ENCODE data around the gene F10.

F10 gene

DNA sequence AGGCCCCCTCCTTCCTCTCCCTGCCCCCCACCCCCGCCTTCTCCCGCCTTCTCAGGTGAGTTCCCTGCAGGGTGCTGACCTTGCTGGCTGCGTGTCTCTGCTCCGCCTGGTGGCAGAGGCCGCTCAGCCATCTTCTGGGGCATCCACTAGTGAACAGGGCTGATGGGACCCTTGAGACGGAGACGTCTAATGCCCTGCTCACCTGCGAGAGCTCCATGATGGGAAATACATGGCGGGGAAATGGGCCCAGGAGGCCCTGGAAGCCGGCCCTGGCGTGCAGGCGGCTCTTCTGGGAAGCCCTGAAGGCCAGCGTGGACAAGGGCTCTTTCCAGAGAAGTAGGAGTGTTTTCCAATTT, 32.2 kb upstream of the F10 start:
- Histone ChIP-seq H3K36me3 (ENCODE audit: low read length) (no peaks in the 10 kb centered on the region), H3K9ac (ENCODE audit: low read length) (no peak overlapping the region), H4K20me1 (ENCODE audit: low read depth, low read length) (no peaks in the 10 kb centered on the region), H3K4me2 (ENCODE audit: low read depth, low read length, poor library complexity, severe bottlenecking) (no peak overlapping the region), H3K9me3 (ENCODE audit: insufficient read depth, low read length) (peaks cover under 1% of the 10 kb centered on the region; the same call in 1 of the 2 replicates), H3K9me2 (replicated peaks; ENCODE audit: insufficient read depth, low read length) (no peaks in the 10 kb centered on the region), H3K27me3 (ENCODE audit: low read length) (no peaks in the 10 kb centered on the region), H3F3A (ENCODE audit: insufficient read depth) (no peaks in the 10 kb centered on the region), H3K27ac (ENCODE audit: low read depth, low read length) (no peak overlapping the region), H3K4me3 (ENCODE audit: insufficient read depth, low read length, poor library complexity, severe bottlenecking) (no peak overlapping the region), H2AFZ (ENCODE audit: low read depth, low read length, severe bottlenecking) (no peak overlapping the region), H3K79me2 (ENCODE audit: insufficient read depth, low read length) (no peaks in the 10 kb centered on the region)
- no peak for TF ChIP-seq EZH2phosphoT487 (conservative IDR thresholded peaks at IDR 0.05; ENCODE audit: low read length)
- TF ChIP-seq CTCF (IDR thresholded peaks at IDR 0.05; ENCODE audit: insufficient read depth, low read length, poor library complexity, severe bottlenecking): no peak

DNA sequence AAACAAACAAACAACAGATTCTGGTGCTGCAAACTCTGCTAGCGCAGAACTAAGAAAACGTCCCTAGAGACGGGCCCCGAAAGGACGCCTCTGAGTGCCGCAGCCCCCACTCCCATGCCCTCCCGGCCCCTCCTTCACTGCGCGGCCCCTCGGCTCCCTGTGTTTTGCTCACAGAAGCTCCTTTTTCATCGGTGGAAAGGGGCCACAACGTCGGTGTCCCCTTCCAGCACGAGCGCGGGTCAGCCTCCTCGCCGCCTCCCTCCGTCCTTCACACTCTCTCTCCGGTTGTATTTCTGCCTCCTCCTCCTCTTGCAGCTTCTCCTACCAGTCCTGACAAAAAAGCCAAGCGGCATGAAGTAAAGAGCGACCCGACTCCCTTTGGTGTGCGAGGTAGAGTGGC, 31.8 kb upstream of the F10 start:
- no peaks in the 10 kb centered on the region for H3K9me2 ChIP-seq (replicated peaks; ENCODE audit: insufficient read depth, low read length)
- H2AFZ ChIP-seq (ENCODE audit: low read depth, low read length, severe bottlenecking): no peak overlapping the region
- H3K4me3 ChIP-seq (ENCODE audit: insufficient read depth, low read length, poor library complexity, severe bottlenecking): no peak overlapping the region
- H3K4me2 ChIP-seq (ENCODE audit: low read depth, low read length, poor library complexity, severe bottlenecking): no peak overlapping the region
- no peaks in the 10 kb centered on the region for H3K27me3 ChIP-seq (ENCODE audit: low read length)
- H3K9ac ChIP-seq (ENCODE audit: low read length): no peak overlapping the region
- no peak overlapping the region for H3K27ac ChIP-seq (ENCODE audit: low read depth, low read length)
- TF ChIP-seq CTCF (IDR thresholded peaks at IDR 0.05; ENCODE audit: insufficient read depth, low read length, poor library complexity, severe bottlenecking) (no peak), EZH2phosphoT487 (conservative IDR thresholded peaks at IDR 0.05; ENCODE audit: low read length) (no peak)
- H3F3A ChIP-seq (ENCODE audit: insufficient read depth): no peaks in the 10 kb centered on the region
- no peaks in the 10 kb centered on the region for H3K9me3 ChIP-seq (ENCODE audit: insufficient read depth, low read length)
- no peaks in the 10 kb centered on the region for H3K36me3 ChIP-seq (ENCODE audit: low read length)
- no peaks in the 10 kb centered on the region for H4K20me1 ChIP-seq (ENCODE audit: low read depth, low read length)
- H3K79me2 ChIP-seq (ENCODE audit: insufficient read depth, low read length): no peaks in the 10 kb centered on the region

DNA sequence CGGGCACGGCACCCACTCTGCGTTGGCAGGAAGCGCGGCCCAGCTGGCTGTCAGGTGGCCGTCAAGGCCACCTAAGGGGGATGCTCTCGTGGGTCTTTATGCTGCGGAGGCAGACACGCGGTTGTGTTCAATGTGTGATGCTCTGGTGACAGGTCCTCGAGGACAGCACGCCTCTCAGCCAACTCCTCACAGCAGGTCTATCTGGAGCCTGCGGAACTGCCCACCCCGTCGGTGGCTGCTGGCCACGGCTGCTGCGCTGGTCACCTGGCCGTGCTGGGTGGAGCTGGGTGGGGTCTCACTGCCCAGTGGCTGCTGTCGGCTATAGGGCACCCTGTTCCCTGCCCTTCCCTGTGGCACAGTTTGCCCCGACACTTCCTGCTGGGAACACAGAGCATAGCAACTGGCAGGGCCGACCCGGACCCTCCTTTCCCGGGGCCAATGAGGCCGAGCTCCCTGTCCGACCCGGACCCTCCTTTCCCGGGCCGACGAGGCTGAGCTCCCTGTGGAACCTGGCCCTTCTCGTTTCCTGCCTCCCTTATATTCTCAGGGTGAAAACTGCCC, 31.3 kb upstream of the F10 start:
- Histone ChIP-seq H3K4me2 (ENCODE audit: low read depth, low read length, poor library complexity, severe bottlenecking) (no peak overlapping the region), H3K9ac (ENCODE audit: low read length) (no peak overlapping the region), H3K9me2 (replicated peaks; ENCODE audit: insufficient read depth, low read length) (no peaks in the 10 kb centered on the region), H2AFZ (ENCODE audit: low read depth, low read length, severe bottlenecking) (no peak overlapping the region), H3K9me3 (ENCODE audit: insufficient read depth, low read length) (no peaks in the 10 kb centered on the region), H3F3A (ENCODE audit: insufficient read depth) (no peaks in the 10 kb centered on the region), H3K4me3 (ENCODE audit: insufficient read depth, low read length, poor library complexity, severe bottlenecking) (no peak overlapping the region), H3K79me2 (ENCODE audit: insufficient read depth, low read length) (no peaks in the 10 kb centered on the region), H3K27ac (ENCODE audit: low read depth, low read length) (no peak overlapping the region), H4K20me1 (ENCODE audit: low read depth, low read length) (no peaks in the 10 kb centered on the region), H3K36me3 (ENCODE audit: low read length) (no peaks in the 10 kb centered on the region), H3K27me3 (ENCODE audit: low read length) (no peaks in the 10 kb centered on the region)
- TF ChIP-seq EZH2phosphoT487 (conservative IDR thresholded peaks at IDR 0.05; ENCODE audit: low read length): no peak
- no peak for TF ChIP-seq CTCF (IDR thresholded peaks at IDR 0.05; ENCODE audit: insufficient read depth, low read length, poor library complexity, severe bottlenecking)
